HG03196 (cell line): Measurements from ENCODE around the gene GLS.
"Not testable (repeated sequence)": the region's sequence is repeated elsewhere in the genome, so short reads cannot be mapped to it uniquely, and the experiment has no call there.

Experiments
- ATAC-seq: cut with Tn5 transposase; IDR thresholded peaks from one replicate; pipeline ENCODE4 v1.9.1; 2021; ENCODE audit not compliant: unreplicated experiment

The GLS gene

DNA sequence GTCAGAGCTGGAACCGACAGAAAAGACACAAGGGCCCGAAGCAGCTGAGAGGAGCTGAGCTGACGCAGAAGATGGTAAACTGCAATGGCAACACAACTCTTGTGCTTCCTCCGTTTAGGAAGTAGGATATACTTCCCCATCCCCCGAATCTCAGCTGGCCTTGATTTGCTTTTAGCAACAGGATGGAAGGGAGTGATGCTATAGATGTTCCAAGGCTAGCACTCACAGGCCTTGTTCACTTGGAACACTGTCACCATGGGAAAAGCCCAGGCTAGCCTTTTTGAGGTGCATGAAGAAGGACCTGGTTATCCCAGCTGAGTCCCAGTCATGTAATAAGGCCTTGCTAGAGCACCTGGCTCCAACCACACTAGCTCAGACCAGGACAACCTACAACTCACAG, 107.3 kb downstream of the GLS start:
- ATAC-seq = no peak

DNA sequence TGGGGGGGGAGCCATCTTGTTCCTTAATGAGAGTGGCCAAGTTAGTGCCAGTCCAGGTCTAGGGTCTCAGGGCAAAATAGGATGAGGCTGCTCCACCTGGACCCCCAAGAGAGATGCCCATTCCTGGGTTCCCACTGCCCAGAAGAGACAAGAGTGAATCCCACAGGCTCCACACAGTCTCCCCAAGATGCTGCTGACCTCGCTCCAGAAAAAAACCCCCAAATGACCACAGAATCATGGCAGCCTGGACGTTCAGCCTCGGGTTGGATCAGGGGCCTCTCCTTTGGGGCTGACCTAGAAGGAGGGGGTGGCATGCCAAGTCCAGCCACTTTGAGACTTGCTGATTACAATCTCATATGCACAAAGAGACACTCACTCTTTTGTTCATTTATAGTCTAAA, 108.3 kb downstream of the GLS start:
- no peak for ATAC-seq

- no peak for ATAC-seq
Observed at GRCh38 chr2:190990132-190990531, 109.5 kb downstream of the GLS start.

- no peak for ATAC-seq
Observed at GRCh38 chr2:190993292-190993643, 112.6 kb downstream of the GLS start.

GRCh38 chr2:190994148-190994547, 113.5 kb downstream of the GLS start:
- ATAC-seq = no peak

- ATAC-seq = not testable (repeated sequence)
Observed at GRCh38 chr2:190995315-190995714, 114.7 kb downstream of the GLS start.

DNA sequence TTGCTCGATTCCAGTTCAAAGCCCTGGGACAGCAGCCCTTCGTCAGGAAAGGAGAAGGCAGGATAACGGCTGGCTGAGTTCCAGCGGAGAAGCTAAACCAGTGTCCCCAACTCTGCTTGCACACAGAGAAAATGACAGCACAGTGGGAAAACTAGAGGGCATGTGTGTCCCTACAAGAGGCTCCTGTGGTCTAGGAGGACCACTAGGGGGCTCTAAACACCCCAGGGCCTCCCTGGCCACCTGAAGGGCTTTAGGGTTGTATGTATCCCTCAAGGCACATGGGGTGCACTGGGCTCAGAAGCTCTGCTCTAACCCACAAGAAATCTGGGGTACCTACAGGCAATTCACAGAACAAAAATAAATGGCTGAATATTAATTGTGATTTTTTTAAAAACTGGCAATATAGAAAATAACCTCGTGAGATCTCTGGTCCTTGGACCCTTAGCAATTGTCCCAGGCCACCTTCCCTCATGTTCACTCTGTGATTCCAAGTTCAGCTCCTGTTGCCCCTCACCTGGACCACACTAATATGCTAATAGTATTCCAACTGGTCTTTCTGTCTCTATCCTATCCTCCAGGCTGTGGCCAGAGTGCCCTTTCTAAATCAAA, 115.8 kb downstream of the GLS start:
- no peak for ATAC-seq

GRCh38 chr2:190996947-190997346, 116.3 kb downstream of the GLS start:
- no peak for ATAC-seq

GRCh38 chr2:190997526-190998113, 117.0 kb downstream of the GLS start:
- no peak for ATAC-seq

DNA sequence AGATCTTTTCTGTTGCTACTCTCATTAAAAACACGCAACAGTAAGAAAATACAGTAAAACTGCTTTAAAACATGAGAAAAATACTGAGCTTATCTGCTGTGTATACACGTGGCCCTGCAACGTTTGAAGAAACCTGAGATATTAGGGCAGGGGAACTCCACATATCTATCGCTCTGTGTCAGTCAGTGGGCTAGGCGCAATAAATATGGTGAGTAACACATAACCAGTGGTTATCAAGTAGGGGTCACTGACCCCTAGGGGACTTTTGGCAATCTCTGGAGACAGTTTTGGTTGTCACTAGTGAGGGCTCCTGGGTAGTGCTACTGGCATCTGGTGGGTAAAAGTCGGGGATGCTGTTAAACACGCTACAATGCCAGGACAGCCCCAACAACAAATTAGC, 118.4 kb downstream of the GLS start:
- ATAC-seq = no peak

DNA sequence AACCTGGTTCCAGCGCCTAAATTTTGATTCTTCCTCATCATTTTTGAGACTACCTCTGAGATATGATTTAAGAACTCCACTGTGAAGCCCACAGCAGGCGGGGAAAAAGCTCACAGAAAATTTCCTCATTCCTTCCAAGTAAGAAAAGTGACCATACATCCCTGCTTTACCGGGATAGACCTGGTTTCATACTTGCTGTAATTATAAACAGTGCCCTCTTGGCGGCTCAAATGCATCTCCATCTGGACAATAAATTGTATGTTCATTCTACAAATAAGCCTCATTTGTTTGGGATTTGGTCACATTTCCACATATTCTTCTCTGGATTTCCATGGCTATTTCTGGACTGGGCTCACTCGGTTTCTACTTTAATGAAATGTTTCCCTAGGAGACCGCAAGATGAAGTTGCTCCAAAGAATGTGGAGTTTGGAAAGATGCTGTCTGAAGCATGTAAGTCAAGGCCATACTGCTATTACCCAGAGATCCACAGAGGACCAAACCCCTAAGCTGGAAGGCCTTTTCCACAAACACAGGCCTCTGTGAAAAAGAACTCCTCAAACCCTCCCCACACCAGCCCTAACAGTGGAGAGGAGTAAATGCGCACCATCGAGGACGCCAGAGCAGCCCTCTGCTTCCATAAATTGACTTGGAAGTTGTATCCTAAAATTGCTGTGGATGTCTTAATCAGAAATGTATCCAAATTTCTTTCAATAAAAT, 119.5 kb downstream of the GLS start:
- ATAC-seq = no peak

- ATAC-seq = no peak
Observed at GRCh38 chr2:191001032-191001431, 120.4 kb downstream of the GLS start.

- ATAC-seq = no peak
Observed at GRCh38 chr2:191001624-191002023, 121.0 kb downstream of the GLS start.

DNA sequence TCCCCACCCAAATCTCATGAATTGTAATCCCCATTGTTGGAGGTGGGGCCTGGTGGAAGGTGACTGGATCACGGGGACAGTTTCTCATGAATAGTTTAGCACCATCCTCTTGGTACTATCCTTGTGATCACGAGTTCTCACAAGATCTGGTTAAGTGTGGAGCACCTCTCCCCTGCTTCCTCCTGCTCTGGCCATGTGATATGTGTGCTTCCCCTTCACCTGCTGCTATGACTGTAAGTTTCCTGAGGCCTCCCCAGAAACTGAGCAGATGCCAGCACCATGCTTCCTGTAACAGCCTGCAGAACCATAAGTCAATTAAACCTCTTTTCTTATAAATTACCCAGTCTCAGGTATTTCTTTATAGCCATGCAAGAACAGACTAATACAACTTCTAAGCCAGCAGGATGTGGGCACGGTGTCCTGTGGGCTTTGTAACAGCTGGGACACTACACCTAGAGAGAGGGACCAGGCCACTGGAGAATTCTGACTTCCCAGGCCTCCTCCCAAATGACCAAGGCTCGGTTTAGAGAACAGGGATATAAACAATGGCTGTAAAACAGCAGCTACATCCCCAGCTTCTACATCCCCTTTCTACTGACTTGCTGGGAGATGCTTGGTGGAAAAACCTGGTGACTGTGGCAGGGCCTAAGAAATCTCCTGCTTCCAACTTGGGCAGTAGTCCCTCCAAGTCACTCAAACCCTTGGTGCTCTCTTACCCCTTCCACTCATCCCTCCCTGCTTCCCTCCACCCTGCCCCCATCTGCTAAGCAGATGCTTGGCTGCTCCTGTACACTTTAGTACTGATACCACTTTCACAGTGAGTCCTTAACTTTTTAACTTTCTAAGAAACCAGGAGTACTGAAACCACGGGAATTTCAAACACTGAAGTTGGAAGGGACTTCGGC, 123.0 kb downstream of the GLS start:
- ATAC-seq = no peak

- no peak for ATAC-seq
Observed at GRCh38 chr2:191006297-191006696, 125.7 kb downstream of the GLS start.

DNA sequence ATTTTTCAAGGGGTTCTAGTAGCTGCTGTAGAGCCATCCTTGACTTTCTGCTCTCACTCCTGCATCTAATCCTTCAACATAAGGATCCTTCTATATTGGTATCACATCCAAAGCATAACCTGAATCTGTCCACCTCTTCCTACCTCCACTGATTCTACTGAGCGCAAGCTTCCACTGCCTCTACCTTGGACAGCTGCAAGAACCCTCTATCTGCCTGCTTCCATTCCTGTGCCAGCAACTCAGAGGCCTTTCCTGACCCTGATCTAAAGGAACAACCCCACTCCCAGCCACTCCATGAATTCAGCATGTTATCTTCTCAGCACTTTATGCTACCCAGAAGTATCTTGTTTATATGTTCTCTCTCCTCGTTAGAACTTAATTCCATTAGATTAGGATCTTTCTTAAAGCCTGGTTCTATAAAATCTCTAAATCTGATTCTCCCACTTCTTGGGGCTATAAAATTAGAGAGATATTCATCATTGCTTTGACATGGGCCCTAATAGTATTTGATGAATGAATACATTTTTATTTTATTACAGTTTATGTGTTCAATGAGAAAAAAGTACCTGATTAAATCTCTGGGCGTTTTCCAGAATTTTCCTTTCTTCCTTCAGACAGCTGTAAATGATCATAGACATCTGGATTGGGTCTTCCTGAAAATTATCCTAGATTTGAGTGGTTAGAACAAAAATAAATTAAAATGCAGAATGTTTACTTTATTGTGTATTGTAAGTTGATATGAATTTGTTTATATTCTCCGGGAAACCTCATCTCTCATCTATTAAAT, 126.6 kb downstream of the GLS start:
- ATAC-seq = no peak

DNA sequence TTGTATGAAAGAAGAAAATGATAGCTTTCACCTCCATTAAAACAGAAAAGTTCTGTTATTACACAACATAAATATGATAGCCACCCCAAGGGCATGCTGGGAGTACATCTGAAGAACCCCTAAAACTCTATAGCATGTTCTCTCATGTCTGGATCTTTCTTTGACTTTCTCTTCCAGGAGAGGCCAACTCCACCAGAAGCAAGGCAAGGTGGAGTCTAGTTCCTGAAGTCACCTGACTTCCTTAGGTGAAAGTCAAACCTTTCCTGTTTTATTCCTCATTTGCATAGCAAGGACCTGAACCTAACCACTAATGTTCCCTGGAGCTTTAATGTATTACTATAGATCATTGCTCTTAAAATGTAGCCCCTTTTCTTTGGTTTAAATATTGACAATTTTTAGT, 127.7 kb downstream of the GLS start:
- no peak for ATAC-seq

- no peak for ATAC-seq
Observed at GRCh38 chr2:191009541-191010374, 129.1 kb downstream of the GLS start.

DNA sequence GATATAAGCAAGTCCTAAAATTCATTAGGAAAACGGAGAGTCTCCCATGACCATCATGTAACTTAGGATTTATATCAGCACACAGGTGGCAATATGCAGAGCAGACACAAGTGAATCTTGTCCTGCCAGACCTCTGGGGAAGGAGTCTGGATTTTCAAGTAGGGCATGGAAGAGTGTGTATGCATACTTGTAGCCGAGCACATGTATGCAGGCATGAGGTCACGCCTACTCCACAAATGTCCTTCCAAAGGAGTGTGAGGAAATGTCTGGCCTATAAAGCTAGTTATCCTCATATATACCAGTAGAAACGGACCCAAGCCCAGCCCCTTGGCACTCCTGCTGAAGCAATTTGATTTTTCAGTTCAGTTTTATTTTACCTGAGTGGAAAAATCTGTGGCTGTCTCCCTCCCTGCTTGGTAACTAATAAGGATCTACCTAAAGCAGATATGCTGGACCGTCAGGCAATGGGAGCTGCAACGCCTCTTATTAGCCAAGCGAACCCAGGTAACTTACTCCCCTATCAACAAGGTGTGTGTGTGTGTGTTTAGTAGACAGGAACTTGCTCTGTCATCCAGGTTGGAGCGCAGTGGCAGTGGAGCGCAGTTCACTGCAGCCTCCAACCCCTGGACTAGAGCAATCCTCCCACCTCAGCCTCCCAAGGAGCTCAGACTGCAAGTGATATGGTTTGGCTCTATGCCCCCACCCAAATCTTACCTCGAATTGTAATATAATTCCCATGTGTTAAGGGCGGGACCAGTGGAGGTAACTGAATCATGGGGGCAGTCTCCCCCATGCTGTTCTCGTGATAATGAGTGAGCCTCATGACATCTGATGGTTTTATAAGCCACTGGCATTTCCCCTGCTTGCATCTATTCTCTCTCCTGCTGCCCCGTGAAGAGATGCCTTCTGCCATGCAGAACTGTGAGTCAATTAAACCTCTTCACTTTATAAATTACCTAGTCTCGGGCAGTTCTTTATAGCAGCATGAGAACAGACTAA, 130.6 kb downstream of the GLS start:
- ATAC-seq = no peak
